ENCODE measurements around the gene CNNM4. TPM values are rescaled to one million over a fixed set of nuclear protein-coding genes. Genes with fewer than 3 reads are reported as not detected.

Gene CNNM4
- polyA plus RNA-seq, 1 experiment, result 4.7 TPM

DNA sequence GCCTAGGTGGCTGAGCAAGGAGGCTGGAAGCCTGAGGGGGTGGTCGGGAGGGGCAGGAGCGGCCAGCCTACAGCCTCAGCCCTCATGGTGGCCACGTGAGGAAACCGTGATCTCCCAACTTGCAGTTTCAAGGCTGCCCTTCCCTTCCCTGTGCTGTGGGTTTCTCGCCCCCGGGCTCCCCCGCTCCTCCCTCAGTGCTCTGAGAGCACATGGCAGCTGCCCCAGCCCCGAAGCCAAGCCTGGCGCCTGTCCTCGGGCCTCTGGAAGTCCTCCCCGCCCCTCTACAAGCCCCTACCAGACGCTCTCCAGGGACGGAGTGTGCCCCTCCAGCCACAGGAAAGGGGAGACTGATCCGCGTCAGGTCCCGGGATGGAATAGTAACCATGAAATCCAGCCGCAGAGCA, 83.7 kb downstream of the CNNM4 start:
- Histone ChIP-seq H3K9me3 (ENCODE audit: control insufficient read depth, insufficient read depth, low read length) (no peaks in the 10 kb centered on the region), H3K4me3 (ENCODE audit: low read depth, low read length) (no peak overlapping the region), H3K27ac (ENCODE audit: low read depth, low read length) (no peak overlapping the region), H3K27me3 (ENCODE audit: control insufficient read depth, insufficient read depth, low read length) (no peaks in the 10 kb centered on the region)
- CTCF ChIA-PET, result interaction anchor here (0.6 to 0.8 kb wide), 2 partner anchors 117 to 335 kb away, joined by 3 to 10 read pairs; no protein-coding TSS in a partner anchor
- POLR2A ChIA-PET, result interaction anchor here (0.7 kb wide), 1 partner anchor 12 kb away, joined by 7 read pairs; no protein-coding TSS in a partner anchor
- TF ChIP-seq, protein P1, sequence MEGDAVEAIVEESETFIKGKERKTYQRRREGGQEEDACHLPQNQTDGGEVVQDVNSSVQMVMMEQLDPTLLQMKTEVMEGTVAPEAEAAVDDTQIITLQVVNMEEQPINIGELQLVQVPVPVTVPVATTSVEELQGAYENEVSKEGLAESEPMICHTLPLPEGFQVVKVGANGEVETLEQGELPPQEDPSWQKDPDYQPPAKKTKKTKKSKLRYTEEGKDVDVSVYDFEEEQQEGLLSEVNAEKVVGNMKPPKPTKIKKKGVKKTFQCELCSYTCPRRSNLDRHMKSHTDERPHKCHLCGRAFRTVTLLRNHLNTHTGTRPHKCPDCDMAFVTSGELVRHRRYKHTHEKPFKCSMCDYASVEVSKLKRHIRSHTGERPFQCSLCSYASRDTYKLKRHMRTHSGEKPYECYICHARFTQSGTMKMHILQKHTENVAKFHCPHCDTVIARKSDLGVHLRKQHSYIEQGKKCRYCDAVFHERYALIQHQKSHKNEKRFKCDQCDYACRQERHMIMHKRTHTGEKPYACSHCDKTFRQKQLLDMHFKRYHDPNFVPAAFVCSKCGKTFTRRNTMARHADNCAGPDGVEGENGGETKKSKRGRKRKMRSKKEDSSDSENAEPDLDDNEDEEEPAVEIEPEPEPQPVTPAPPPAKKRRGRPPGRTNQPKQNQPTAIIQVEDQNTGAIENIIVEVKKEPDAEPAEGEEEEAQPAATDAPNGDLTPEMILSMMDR (IDR thresholded peaks at IDR 0.05; ENCODE audit: low read depth, low read length), result no peak
- DNase-seq (ENCODE audit: low read depth, low spot score), result no peak

DNA sequence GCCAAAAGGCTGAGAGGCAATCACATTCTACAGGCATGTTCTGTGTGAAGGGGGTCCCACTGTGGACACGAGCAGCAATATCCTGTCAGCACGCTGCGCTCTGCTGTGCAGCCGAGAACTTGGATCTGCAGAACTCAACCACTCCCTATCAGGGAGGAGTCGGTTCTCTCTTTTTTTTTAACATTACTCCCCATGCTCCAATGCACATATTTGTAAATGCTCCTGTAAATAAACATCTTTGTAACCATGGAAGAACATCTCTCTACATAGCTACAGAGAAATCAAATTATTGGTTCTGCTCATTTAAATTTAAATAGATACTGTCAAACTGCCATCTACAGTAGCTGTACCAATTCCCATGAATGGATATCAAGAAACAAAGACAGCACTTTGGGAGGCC, 86.1 kb downstream of the CNNM4 start:
- Histone ChIP-seq H3K27ac (ENCODE audit: low read depth, low read length) (no peak overlapping the region), H3K4me3 (ENCODE audit: low read depth, low read length) (no peak overlapping the region), H3K27me3 (ENCODE audit: control insufficient read depth, insufficient read depth, low read length) (no peaks in the 10 kb centered on the region), H3K9me3 (ENCODE audit: control insufficient read depth, insufficient read depth, low read length) (no peaks in the 10 kb centered on the region)
- DNase-seq (ENCODE audit: low read depth, low spot score), result no peak
- TF ChIP-seq, protein P1 (IDR thresholded peaks at IDR 0.05; ENCODE audit: low read depth, low read length), result no peak
- CTCF ChIA-PET, result interaction anchor here (0.6 to 1.7 kb wide), 2 partner anchors 11 to 113 kb away, joined by 3 to 8 read pairs; partner anchors contain the start of gene ANKRD39
- POLR2A ChIA-PET, result no interaction called here

DNA sequence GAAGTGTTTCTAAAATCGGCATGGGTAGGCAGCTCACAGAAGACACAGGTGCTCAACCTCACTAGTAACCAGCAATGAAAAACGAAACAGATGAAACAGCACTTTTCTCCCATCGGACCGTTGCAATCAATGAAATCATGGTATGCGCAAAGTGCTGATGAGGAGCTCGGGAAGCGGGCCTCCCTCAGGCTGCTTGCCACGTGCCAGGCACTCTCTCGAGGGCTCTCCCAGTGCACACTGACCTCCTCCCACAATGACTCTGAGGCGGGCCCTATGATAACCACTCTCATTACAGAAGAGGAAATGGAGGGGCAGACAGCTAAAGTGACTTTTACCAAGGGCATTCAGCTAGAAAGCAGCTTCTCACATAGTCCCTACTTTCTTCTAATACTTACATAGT, 86.9 kb downstream of the CNNM4 start:
- POLR2A ChIA-PET, result no interaction called here
- CTCF ChIA-PET, result interaction anchor here (1.7 kb wide), 1 partner anchor 10 kb away, joined by 8 read pairs; the partner anchor contains the start of gene ANKRD39

DNA sequence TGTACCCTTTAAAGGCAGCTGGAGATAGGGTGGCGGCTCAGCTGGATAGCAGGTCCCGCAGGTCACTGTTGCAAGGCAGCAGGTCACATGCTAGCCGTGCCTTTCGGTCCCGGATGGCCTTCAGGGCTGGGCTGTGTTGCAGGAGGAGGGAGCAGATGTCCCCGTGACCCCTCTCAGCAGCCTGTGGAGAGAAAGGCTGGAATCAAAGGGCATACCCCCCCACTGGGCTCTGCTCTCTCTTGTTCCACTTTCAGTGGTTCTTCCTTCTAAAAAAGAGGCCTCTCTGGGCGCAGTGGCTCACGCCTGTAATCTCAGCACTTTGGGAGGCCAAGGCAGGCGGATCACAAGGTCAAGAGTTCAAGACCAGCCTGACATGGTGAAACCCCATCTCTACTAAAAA, 87.6 kb downstream of the CNNM4 start:
- TF ChIP-seq, protein P1 (IDR thresholded peaks at IDR 0.05; ENCODE audit: low read depth, low read length), result no peak
- Histone ChIP-seq H3K27me3 (ENCODE audit: control insufficient read depth, insufficient read depth, low read length) (no peaks in the 10 kb centered on the region), H3K4me3 (ENCODE audit: low read depth, low read length) (no peak overlapping the region), H3K27ac (ENCODE audit: low read depth, low read length) (no peak overlapping the region), H3K9me3 (ENCODE audit: control insufficient read depth, insufficient read depth, low read length) (no peaks in the 10 kb centered on the region)
- ChIA-PET POLR2A (no interaction called here), CTCF (interaction anchor here (1.1 to 1.7 kb wide), 2 partner anchors 10 to 113 kb away, joined by 3 to 8 read pairs; partner anchors contain the start of gene ANKRD39)
- DNase-seq (ENCODE audit: low read depth, low spot score), result no peak

More for the DNA sequence above, 86.9 kb downstream of the CNNM4 start:
- DNase-seq (ENCODE audit: low read depth, low spot score), result no peak
- Histone ChIP-seq H3K9me3 (ENCODE audit: control insufficient read depth, insufficient read depth, low read length) (no peaks in the 10 kb centered on the region), H3K27ac (ENCODE audit: low read depth, low read length) (no peak overlapping the region), H3K4me3 (ENCODE audit: low read depth, low read length) (no peak overlapping the region), H3K27me3 (ENCODE audit: control insufficient read depth, insufficient read depth, low read length) (no peaks in the 10 kb centered on the region)
- TF ChIP-seq, protein P1 (IDR thresholded peaks at IDR 0.05; ENCODE audit: low read depth, low read length), result no peak

DNA sequence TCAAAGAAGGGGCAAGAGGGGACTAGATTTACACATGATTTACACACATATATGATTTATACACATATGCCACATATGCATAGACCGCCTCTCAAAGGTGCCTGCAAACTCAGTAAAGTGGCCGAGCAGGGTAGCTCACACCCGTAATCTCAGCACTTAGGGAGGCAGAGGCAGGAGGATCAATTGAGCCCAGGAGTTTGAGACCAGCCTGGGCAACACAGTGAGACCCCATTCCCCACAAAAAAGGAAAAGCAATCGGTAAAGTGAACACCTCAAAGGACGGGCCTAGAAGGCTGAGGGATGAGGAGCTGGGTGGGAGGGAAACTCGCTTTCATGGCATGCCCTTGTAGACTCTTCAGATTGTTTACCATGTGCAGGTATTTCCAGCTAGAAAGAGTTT, 92.0 kb downstream of the CNNM4 start:
- no peak for DNase-seq (ENCODE audit: low read depth, low spot score)
- TF ChIP-seq, protein P1 (IDR thresholded peaks at IDR 0.05; ENCODE audit: low read depth, low read length), result no peak
- no peaks in the 10 kb centered on the region; the same call in 1 of the 2 replicates for H3K9me3 ChIP-seq (ENCODE audit: control insufficient read depth, insufficient read depth, low read length)
- no peaks in the 10 kb centered on the region for H3K27me3 ChIP-seq (ENCODE audit: control insufficient read depth, insufficient read depth, low read length)
- no peak overlapping the region for H3K4me3 ChIP-seq (ENCODE audit: low read depth, low read length)
- no peak overlapping the region for H3K27ac ChIP-seq (ENCODE audit: low read depth, low read length)
- CTCF ChIA-PET, result interaction anchor here (1.0 kb wide), 1 partner anchor 98 kb away, joined by 4 read pairs; no protein-coding TSS in a partner anchor
- POLR2A ChIA-PET, result no interaction called here
